GM19463 (cell line): ENCODE data around the gene INPP5A.
"Not testable (repeated sequence)": the region's sequence is repeated elsewhere in the genome, so short reads cannot be mapped to it uniquely, and the experiment has no call there.

Experiments used
- ATAC-seq: cut with Tn5 transposase; IDR thresholded peaks from one replicate; pipeline ENCODE4 v1.9.1; 2021; ENCODE audit warnings: mild to moderate bottlenecking, moderate library complexity; ENCODE audit not compliant: unreplicated experiment

Gene INPP5A

GRCh38 chr10:132537684-132538001 is at the start of gene INPP5A:
Gene INPP5A, plus strand, starts transcription at chr10:132537787. Its CDS starts 310 bp downstream, at chr10:132538097.
- no peak for ATAC-seq

DNA sequence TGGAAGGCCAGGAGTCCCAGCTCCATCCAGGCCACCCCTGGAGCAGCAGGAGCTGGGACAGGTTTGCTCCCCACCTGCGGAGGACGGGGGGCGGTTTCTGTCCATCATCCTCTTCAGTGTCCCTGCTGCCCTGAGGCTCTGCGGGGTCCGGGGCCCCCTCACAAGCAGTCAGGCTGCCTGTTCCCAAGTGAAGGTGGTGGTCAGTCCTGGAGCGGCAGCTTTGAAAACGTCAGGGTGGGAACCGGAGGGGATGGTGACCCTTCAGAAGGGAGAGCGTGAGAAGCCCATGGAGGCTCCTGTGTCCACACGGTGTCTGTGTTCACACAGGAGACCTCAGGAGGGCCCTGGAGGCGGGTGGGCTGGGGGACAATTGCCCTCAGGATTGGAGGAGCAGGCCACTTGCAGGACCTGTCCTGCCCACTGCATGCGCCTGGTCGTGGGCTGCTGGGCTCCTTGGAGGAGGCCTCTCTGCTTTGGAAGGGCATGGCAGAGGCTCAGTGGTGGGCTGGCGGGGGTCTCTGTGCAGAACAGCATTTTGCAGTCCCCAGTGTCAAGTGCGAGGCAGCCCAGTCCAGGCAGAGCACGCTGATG is 49.3 kb upstream of the INPP5A start:
- ATAC-seq, result no peak

DNA sequence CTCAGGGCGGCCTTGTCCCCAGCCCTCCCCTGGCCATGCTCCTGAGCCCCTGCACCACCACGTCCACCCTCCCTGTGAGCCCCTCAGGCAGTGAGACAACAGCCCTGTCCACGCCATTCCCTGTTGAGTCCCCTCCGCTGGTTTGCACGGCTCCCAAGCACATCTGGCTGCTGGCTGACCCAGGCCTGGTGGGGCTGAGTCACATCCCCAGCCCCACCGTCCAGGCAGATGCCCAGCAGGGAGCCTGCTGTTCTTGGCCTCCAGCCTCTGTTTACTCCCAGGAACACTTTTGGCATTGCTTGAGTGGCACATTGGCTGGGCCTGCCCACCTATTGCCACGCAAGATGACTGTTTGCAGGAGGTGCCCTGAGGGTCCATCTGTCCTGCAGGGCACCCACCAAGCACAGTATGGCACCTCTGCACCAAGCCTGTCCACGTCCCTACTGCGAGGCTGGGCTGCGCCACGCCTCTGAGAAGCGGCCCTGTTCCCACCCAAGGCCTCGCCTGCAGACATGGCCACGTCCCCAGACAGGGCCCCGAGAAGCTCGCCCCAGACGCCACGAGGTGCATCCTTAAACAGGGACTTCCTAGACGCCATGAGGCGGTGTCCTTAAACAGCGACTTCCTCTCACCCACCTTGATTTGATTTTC is 48.4 kb upstream of the INPP5A start:
- no peak for ATAC-seq

DNA sequence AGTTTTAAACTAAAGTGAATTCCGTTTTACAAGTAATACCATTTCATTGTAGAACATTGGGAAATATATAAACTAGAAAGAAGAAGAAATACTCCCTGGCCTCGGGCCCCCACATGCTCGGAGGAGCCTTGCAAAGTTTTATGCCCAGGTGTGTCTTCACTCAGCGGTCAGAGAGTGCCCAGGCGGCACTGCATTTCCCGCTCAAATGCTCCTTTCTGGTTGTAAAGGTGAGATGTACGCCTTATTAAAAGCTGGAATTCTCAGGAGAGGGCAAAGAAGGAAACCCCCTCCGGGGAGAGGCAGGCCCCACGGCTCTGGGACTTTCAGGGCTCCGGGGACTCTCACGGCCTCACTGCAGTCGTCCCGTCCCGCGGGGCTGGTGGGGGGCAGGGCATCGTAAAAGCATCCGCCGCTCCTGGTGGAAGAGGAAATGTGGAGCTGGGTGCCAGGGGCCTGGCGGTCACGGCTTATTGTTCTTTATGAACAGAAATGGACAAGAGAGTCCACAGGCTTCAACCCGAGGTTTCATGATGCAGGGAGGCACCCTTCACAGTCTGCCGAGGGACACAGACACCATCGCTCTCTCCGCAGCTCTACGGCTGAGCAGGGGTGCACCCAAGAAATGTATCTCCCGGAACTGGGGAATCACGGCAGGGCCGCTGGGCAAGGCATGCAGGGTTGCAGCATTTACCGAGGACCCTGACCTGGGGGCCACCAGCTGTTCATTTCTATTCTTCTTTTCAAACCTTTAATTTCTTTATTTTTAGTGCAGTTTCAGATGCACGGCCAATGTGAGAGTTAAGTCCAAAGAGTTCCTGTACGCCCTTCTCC is 47.7 kb upstream of the INPP5A start:
- ATAC-seq, result no peak

DNA sequence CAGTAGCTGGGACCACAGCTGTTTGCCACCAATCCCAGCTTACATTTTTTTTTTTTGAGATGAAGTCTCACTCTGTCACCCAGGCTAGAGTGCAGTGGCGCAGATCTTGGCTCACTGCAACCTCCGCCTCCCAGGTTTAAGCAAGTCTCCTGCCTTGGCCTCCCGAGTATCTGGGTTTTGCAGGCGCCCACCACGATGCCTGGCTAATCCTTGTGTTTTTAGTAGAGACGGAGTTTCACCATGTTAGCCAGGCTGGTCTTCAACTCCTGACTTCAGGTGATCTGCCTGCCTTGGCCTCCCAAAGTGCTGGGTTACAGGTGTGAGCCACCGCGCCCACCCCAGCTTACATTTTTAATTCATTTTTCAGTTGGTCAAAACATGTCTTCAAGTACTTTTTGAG is 46.1 kb upstream of the INPP5A start:
- not testable (repeated sequence) for ATAC-seq

- no peak for ATAC-seq
These were observed 45.1 kb upstream of the INPP5A start for GRCh38 chr10:132492323-132493025.

- ATAC-seq, result no peak
These were observed 44.3 kb upstream of the INPP5A start for GRCh38 chr10:132493246-132493755.

GRCh38 chr10:132493756-132494290 is 43.8 kb upstream of the INPP5A start:
- ATAC-seq, result no peak

- ATAC-seq, result no peak
These were observed 42.5 kb upstream of the INPP5A start for GRCh38 chr10:132494866-132495630.

GRCh38 chr10:132496360-132497062 is 41.1 kb upstream of the INPP5A start:
- ATAC-seq, result no peak

GRCh38 chr10:132497063-132497680 is 40.4 kb upstream of the INPP5A start:
- no peak for ATAC-seq

DNA sequence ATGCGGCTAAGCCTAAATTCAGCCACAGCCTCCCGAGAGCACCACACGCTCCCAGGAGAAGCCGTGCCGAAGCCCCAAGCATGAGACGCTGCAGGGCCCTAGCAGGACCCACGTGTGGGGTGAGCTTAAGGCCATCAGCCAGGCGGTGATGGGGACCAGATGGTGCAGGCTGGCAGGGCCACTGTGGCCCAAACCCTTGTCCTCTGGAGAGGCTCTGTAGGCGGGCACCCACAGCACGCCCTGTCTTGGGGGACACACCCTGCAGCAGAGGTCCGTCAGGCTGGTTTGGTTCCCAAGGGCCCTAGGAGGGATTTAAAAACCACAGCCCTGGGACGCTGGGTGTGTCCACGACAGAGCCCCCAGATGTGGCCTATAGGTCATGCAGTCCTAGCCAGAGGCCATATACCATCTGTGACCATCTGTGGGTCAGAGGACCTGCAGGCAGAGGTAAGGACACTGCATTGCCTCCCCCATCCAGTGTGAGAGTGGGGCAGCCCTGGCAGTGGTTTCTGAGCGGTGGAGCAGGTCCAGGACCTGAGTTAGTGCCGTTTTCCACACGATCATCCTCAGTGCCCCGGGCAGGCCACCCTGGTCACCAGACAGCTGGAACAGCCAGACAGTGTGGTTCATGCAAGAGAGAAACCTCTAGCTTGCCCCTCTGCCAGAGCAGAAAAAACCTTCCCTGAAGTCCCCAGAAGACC is 39.6 kb upstream of the INPP5A start:
- no peak for ATAC-seq

- ATAC-seq, result no peak
These were observed 38.8 kb upstream of the INPP5A start for GRCh38 chr10:132498562-132499366.

DNA sequence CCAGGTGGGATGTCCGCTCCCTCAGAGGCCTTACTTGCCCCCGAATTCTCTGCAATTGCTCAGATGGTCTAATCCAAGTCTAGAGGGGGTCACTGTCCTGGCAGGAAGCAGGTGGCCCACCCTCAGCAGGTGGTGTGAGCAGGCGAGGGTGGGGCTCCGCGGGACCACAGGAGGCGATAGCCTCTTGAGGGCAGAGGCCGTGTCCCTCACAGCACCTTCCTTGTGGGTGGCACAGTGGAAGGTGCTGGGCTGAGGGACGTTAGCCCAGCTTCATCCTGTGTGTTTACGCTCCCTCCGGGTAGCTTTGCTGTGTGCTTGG is 38.3 kb upstream of the INPP5A start:
- ATAC-seq, result no peak

DNA sequence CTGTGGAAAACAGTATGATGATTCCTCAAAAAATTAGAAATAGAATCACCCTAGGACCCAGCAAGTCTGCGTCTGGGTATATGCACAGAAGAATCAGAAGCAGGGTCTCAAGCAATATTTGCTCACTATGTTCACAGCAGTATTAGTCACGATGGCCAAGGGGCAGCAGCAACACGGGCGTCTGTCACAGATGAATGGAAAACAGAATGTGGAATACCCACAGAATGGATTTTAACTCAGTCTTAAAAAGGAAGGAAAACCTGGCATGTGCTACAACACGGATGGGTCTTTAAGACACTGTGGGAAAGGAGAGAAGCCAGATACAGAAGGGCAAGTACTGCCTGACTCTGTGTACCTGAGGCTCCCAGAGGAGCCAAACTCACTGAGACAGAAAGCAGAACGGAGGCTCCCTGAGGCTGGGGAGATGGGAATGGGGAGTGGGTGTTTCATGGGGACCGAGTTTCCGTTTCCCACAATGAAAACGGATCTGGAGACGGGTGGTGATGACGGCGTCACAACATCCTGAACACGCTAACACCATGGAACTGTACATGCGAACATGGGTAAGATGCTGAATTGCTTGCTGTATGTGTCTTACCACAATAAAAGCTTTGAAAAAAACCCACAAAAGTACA is 36.7 kb upstream of the INPP5A start:
- ATAC-seq, result no peak

GRCh38 chr10:132502544-132503300 is 34.9 kb upstream of the INPP5A start:
- ATAC-seq, result no peak
